Gastroesophageal sphincter (tissue), 4 donors: ENCODE data around the gene NCAPD3. TPM values are rescaled to one million over a fixed set of nuclear protein-coding genes. Genes with fewer than 3 reads are reported as not detected.
A peak's percentile ranks its signal among the peaks of the same experiment; 100 is the strongest.

Experiments
- ATAC-seq: fragments of 150-250 bp; one replicate; pipeline ENCODE4 v1.9.1; 2016; ENCODE audit warnings: mild to moderate bottlenecking, moderate library complexity
- H3K27ac ChIP-seq, 4 donors: fragments of 200-600 bp; sonication (generic) in 3 of 4; 1 replicate in 3 of 4; 2 replicates in 1 of 4; pipeline ENCODE4 v1.5.1; 2016 to 2019
- H3K27me3 ChIP-seq: fragments of 200-600 bp; sonication (generic); one replicate; pipeline ENCODE4 v1.5.1; 2019
- H3K36me3 ChIP-seq, 2 donors: fragments of 200-600 bp; sonication (generic); one replicate each; pipeline ENCODE4 v1.5.1; 2019; ENCODE audit warnings: control low read depth in 1 of 2
- H3K4me1 ChIP-seq, 3 donors: fragments of 200-600 bp; sonication (generic); 1 replicate in 2 of 3; 2 replicates in 1 of 3; pipeline ENCODE4 v1.5.1; 2016 to 2019; ENCODE audit warnings: control low read depth in 2 of 3
- H3K4me3 ChIP-seq, 2 donors: fragments of 200-600 bp; sonication (generic); one replicate each; pipeline ENCODE4 v1.5.1; 2019; ENCODE audit warnings: mild to moderate bottlenecking in 1 of 2, moderate library complexity in 1 of 2
- H3K9me3 ChIP-seq, 3 donors: fragments of 200-600 bp; sonication (generic); one replicate each; pipeline ENCODE4 v1.5.1; 2017 to 2019; ENCODE audit warnings: control low read depth in 2 of 3
- CTCF ChIP-seq, 4 experiments: fragments of 200-600 bp in 2 of 4; fragments of 450-650 bp in 2 of 4; sonication (generic) in 1 of 4; IDR thresholded peaks; one replicate each; pipeline ENCODE4 v1.5.1; 2017 to 2019; ENCODE audit warnings: antibody characterized with exemption in 4 of 4, mild to moderate bottlenecking in 2 of 4, moderate library complexity in 2 of 4
- EP300 ChIP-seq: sonication (generic); formaldehyde crosslinking; IDR thresholded peaks from one replicate; pipeline ENCODE4 v1.6.1; 2017; ENCODE audit warnings: antibody characterized with exemption, mild to moderate bottlenecking
- POLR2A ChIP-seq, 2 donors: fragments of 450-650 bp; IDR thresholded peaks; one replicate each; pipeline ENCODE4 v1.6.1; 2017; ENCODE audit warnings: antibody characterized with exemption in 2 of 2, mild to moderate bottlenecking in 2 of 2, moderate library complexity in 1 of 2
- POLR2AphosphoS5 ChIP-seq: sonication (generic); formaldehyde crosslinking; IDR thresholded peaks from one replicate; pipeline ENCODE4 v1.6.1; 2017; ENCODE audit warnings: antibody characterized with exemption
- WGBS, 2 donors: methylation state at CpG; one replicate each; pipeline ENCODE4 v1.1.5; 2018; ENCODE audit warnings: low coverage in 1 of 2; 5-methylcytosine and 5-hydroxymethylcytosine counted together
- total RNA-seq, 4 donors: library from RNA; depleted of rRNA; stranded (reverse); fragments of >200 nt; gene quantifications; one replicate each; pipeline ENCODE4 v1.1.0, GENCODE V29; 2016

NCAPD3 gene
- 10 to 100 TPM in 2 of 4 donors, 1 to 10 TPM in 2; 7.0 to 13.8 (median 11.4) TPM for total RNA-seq

- peak; percentile 95 for ATAC-seq
- Histone ChIP-seq H3K4me3 (peak within 1 kb of the TSS; percentile 66 to 98), H3K4me1 (peaks cover 3 to 46% (median 20%) of the 10 kb centered on the region in 3 donors), H3K27ac (peak within 1 kb of the TSS; percentile 72 to 94 (median 88)), H3K27me3 (no peaks in the 10 kb centered on the region), H3K36me3 (peaks cover 0 to 17% of the 10 kb centered on the region in 2 donors), H3K9me3 (no peaks in the 10 kb centered on the region)
- TF ChIP-seq POLR2A (IDR thresholded peaks at IDR 0.05) (peak; percentile 98), CTCF (IDR thresholded peaks at IDR 0.05) (peak in 2 of 4 experiments; percentile 19 to 30), POLR2AphosphoS5 (peak; percentile 99), EP300 (no peak)
- 1% methylated on average over 15 to 39 of the region's 89 CpGs for WGBS, 2 donors
Observed at GRCh38 chr11:134223836-134224709, at the start of gene NCAPD3, which contains the start of gene VPS26B. Gene NCAPD3 (minus strand): TSS chr11:134223967. CDS start chr11:134223926, 41 bp downstream. Gene VPS26B (plus strand): TSS chr11:134224671. CDS start chr11:134225123, 452 bp downstream.

DNA sequence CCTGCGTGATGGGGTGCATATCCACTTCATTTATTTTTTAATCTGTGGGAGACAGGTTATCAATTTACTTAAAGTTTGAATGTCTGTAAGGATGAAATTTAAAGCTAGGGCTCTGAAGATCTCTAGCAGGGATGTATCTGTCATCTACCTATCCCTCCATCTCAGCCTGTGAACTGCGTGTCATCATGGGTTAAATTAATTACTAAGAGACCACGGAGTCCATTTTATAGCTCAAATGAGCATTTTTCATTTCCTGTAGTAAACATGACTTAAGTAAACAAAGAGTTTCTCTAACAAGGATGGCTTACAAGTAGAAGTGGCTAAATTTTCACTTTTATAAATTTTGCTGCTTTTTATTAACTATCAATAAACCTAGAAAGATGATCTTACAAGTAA, 49.5 kb upstream of the NCAPD3 start:
- Histone ChIP-seq H3K9me3 (peaks cover 0 to 6% (median 0%) of the 10 kb centered on the region in 3 donors), H3K36me3 (no peaks in the 10 kb centered on the region), H3K27ac (no peak overlapping the region), H3K27me3 (peaks cover 96% of the 10 kb centered on the region), H3K4me1 (peaks cover 0 to 23% (median 14%) of the 10 kb centered on the region in 3 donors), H3K4me3 (no peak overlapping the region)
- WGBS, 2 donors = 44 to 53% methylated on average over 3 of the region's 3 CpGs
- no peak for TF ChIP-seq POLR2AphosphoS5
- TF ChIP-seq EP300 = no peak
- no peak for TF ChIP-seq POLR2A (IDR thresholded peaks at IDR 0.05)
- TF ChIP-seq CTCF (IDR thresholded peaks at IDR 0.05) = no peak
- no peak for ATAC-seq

GRCh38 chr11:134272381-134273316, 48.9 kb upstream of the NCAPD3 start:
- peaks cover 90% of the 10 kb centered on the region for H3K27me3 ChIP-seq
- peaks cover 0 to 23% (median 14%) of the 10 kb centered on the region in 3 donors for H3K4me1 ChIP-seq
- no peak overlapping the region for H3K27ac ChIP-seq
- no peaks in the 10 kb centered on the region for H3K36me3 ChIP-seq
- no peaks in the 10 kb centered on the region for H3K9me3 ChIP-seq
- ATAC-seq = peak; percentile 42
- no peak overlapping the region for H3K4me3 ChIP-seq
- 41 to 47% methylated on average over 8 to 15 of the region's 18 CpGs for WGBS, 2 donors
- no peak for TF ChIP-seq EP300
- no peak for TF ChIP-seq CTCF (IDR thresholded peaks at IDR 0.05)
- TF ChIP-seq POLR2AphosphoS5 = no peak
- no peak for TF ChIP-seq POLR2A (IDR thresholded peaks at IDR 0.05)

DNA sequence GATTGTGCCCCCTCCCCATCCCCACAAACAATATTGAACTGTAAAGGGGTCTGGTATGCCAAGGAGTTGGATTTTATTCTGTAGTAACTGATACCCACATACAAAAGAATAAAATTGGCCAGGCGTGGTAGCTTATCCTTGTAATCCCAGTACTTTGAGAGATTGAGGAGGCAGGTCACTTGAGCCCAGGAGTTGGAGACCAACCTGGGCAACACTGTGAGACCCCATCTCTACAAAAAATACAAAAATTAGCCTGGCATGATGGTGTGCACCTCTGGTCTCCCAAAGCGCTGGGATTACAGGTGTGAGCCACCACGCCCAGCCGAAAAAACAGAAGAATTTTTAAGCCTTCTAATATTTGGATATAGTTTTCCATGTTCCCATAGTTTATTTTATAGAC, 48.2 kb upstream of the NCAPD3 start:
- H3K27ac ChIP-seq = no peak overlapping the region
- H3K4me3 ChIP-seq = no peak overlapping the region
- peaks cover 83% of the 10 kb centered on the region for H3K27me3 ChIP-seq
- H3K36me3 ChIP-seq = no peaks in the 10 kb centered on the region
- no peaks in the 10 kb centered on the region for H3K9me3 ChIP-seq
- whole genome bisulfite sequencing, 2 donors = 94% methylated on average over 4 of the region's 4 CpGs; no CpG with 5 or more reads in 1 of the 2 donors
- ATAC-seq = no peak
- TF ChIP-seq EP300 (no peak), POLR2A (IDR thresholded peaks at IDR 0.05) (no peak), POLR2AphosphoS5 (no peak), CTCF (IDR thresholded peaks at IDR 0.05) (no peak)
- peaks cover 0 to 16% (median 13%) of the 10 kb centered on the region in 3 donors for H3K4me1 ChIP-seq
